ENCODE results near the gene PDCD11. TPM values are rescaled to one million over a fixed set of nuclear protein-coding genes. Genes with fewer than 3 reads are reported as not detected.
"Not testable (repeated sequence)": the region's sequence is repeated elsewhere in the genome, so short reads cannot be mapped to it uniquely, and the experiment has no call there.

Gene PDCD11
- total RNA-seq, 4 donors from 2014 or later, result 11.6 to 42.1 (median 19.0) TPM

- no peak overlapping the region for H3K27ac ChIP-seq
- peak overlapping the region; percentile 66 to 87 (median 74) for H3K4me3 ChIP-seq
- H3K27me3 ChIP-seq, result no peaks in the 10 kb centered on the region
- peaks cover 0 to 27% (median 9%) of the 10 kb centered on the region in 4 donors for H3K4me1 ChIP-seq
- TF ChIP-seq CTCF (IDR thresholded peaks at IDR 0.05), result no peak
- TF ChIP-seq POLR2A (IDR thresholded peaks at IDR 0.05), result no peak
- no peaks in the 10 kb centered on the region for H3K9me3 ChIP-seq
- no peak for DNase-seq
- H3K36me3 ChIP-seq, result peaks cover 0 to 39% (median 0%) of the 10 kb centered on the region in 3 donors
Measured at GRCh38 chr10:103397191-103397825, 882 bp downstream of the PDCD11 start.

GRCh38 chr10:103413564-103413963 is 17.1 kb downstream of the PDCD11 start:
- TF ChIP-seq POLR2A (IDR thresholded peaks at IDR 0.05) (no peak), CTCF (IDR thresholded peaks at IDR 0.05) (no peak)
- Histone ChIP-seq H3K4me3 (no peak overlapping the region), H3K9me3 (no peaks in the 10 kb centered on the region), H3K27me3 (no peaks in the 10 kb centered on the region), H3K27ac (no peak overlapping the region), H3K4me1 (no peaks in the 10 kb centered on the region), H3K36me3 (peaks cover 0 to 92% (median 0%) of the 10 kb centered on the region in 3 donors)
- DNase-seq, result no peak

- Histone ChIP-seq H3K36me3 (peaks cover 0 to 94% (median 0%) of the 10 kb centered on the region in 3 donors), H3K4me3 (no peak overlapping the region), H3K9me3 (no peaks in the 10 kb centered on the region), H3K4me1 (no peaks in the 10 kb centered on the region), H3K27me3 (no peaks in the 10 kb centered on the region), H3K27ac (no peak overlapping the region)
- TF ChIP-seq POLR2A (IDR thresholded peaks at IDR 0.05) (no peak), CTCF (IDR thresholded peaks at IDR 0.05) (no peak)
- DNase-seq, result no peak
Measured at GRCh38 chr10:103415581-103415980, 19.2 kb downstream of the PDCD11 start.

- H3K27me3 ChIP-seq, result no peaks in the 10 kb centered on the region
- TF ChIP-seq CTCF (IDR thresholded peaks at IDR 0.05), result peak; percentile 48 to 76 (median 70)
- TF ChIP-seq POLR2A (IDR thresholded peaks at IDR 0.05), result no peak
- DNase-seq, result peak in 2 of 3 donors; percentile 79 to 91
- H3K4me3 ChIP-seq, result no peak overlapping the region
- no peaks in the 10 kb centered on the region for H3K9me3 ChIP-seq
- no peak overlapping the region for H3K27ac ChIP-seq
- H3K4me1 ChIP-seq, result no peaks in the 10 kb centered on the region
- peaks cover 0 to 93% (median 0%) of the 10 kb centered on the region in 3 donors for H3K36me3 ChIP-seq
Measured at GRCh38 chr10:103416436-103417147, 20.2 kb downstream of the PDCD11 start.

- H3K36me3 ChIP-seq, result peaks cover 0 to 89% (median 0%) of the 10 kb centered on the region in 3 donors
- H3K4me3 ChIP-seq, result not testable (repeated sequence)
Measured at GRCh38 chr10:103417148-103417469, 20.7 kb downstream of the PDCD11 start.

GRCh38 chr10:103417601-103418000 is 21.2 kb downstream of the PDCD11 start:
- Histone ChIP-seq H3K27me3 (no peaks in the 10 kb centered on the region), H3K4me3 (no peak overlapping the region), H3K27ac (no peak overlapping the region), H3K36me3 (peaks cover 0 to 89% (median 0%) of the 10 kb centered on the region in 3 donors), H3K9me3 (no peaks in the 10 kb centered on the region), H3K4me1 (no peaks in the 10 kb centered on the region)
- DNase-seq, result no peak
- no peak for TF ChIP-seq POLR2A (IDR thresholded peaks at IDR 0.05)
- TF ChIP-seq CTCF (IDR thresholded peaks at IDR 0.05), result no peak

More at GRCh38 chr10:103417148-103417469, 20.7 kb downstream of the PDCD11 start:
- H3K27ac ChIP-seq, H3K9me3 ChIP-seq, H3K27me3 ChIP-seq, H3K4me1 ChIP-seq, DNase-seq: not testable (repeated sequence)

Data from Peyer's patch (tissue), 4 donors.